Ishikawa (cell line): ENCODE measurements around the gene ATP11A.

Experiments used
- EP300 ChIP-seq: IDR thresholded peaks from 2 replicates; pipeline ENCODE4 v1.6.1; 2012; ENCODE audit warnings: borderline replicate concordance
- NFIC ChIP-seq: IDR thresholded peaks from 2 replicates; pipeline ENCODE4 v1.6.1; 2012
- TEAD4 ChIP-seq: IDR thresholded peaks from 2 replicates; pipeline ENCODE4 v1.6.1; 2012
- YY1 ChIP-seq: IDR thresholded peaks from 2 replicates; pipeline ENCODE4 v1.6.1; 2012; ENCODE audit warnings: low read depth

GRCh38 chr13:112767506-112768471 lies 78.0 kb downstream of the ATP11A start:
- TF ChIP-seq NFIC (no peak), TEAD4 (no peak), EP300 (no peak), YY1 (no peak)
